Kidney (tissue), 14 donors: ENCODE results near the gene IL17REL. TPM values are rescaled to one million over a fixed set of nuclear protein-coding genes. Genes with fewer than 3 reads are reported as not detected.

Experiments used
- DNase-seq, 5 donors: peaks; one replicate each; pipeline ENCODE4 v3.0.0-alpha.2; 2013 to 2020
- FAIRE-seq: peaks from 2 replicates; lab custom pipeline; 2012; peaks lifted over from hg19 to GRCh38; lab: Jason Lieb, UNC
- H3K27ac ChIP-seq, 2 donors: one replicate each; pipeline ENCODE4 v1.7.0; 2013; ENCODE audit warnings: low read depth in 2 of 2, low read length in 2 of 2, inconsistent platforms in 1 of 2
- H3K27me3 ChIP-seq: one replicate; pipeline ENCODE4 v1.7.1; 2013; ENCODE audit warnings: low read length, inconsistent platforms; ENCODE audit not compliant: control insufficient read depth, insufficient read depth
- H3K36me3 ChIP-seq, 3 donors: one replicate each; pipeline versions ENCODE4 v1.7.0 to v1.7.1; 2013; ENCODE audit warnings: low read length in 3 of 3, control low read depth in 1 of 3, inconsistent platforms in 1 of 3; ENCODE audit not compliant: insufficient read depth in 3 of 3, control insufficient read depth in 2 of 3
- H3K4me1 ChIP-seq, 3 donors: one replicate each; pipeline versions ENCODE4 v1.7.0 to v1.7.1; 2013; ENCODE audit warnings: low read length in 3 of 3, inconsistent platforms in 1 of 3, low read depth in 1 of 3; ENCODE audit not compliant: control insufficient read depth in 2 of 3, insufficient read depth in 2 of 3
- H3K4me3 ChIP-seq, 3 donors: one replicate each; pipeline versions ENCODE4 v1.7.0 to v1.8.1; 2013; ENCODE audit warnings: low read length in 3 of 3, control low read depth in 1 of 3, inconsistent platforms in 1 of 3
- H3K9ac ChIP-seq, 3 donors: one replicate each; pipeline versions ENCODE4 v1.7.0 to v1.7.1; 2013; ENCODE audit warnings: low read length in 3 of 3, control low read depth in 1 of 3, inconsistent platforms in 1 of 3
- H3K9me3 ChIP-seq, 3 donors: one replicate each; pipeline versions ENCODE4 v1.7.0 to v1.7.1; 2013; ENCODE audit warnings: low read length in 3 of 3, control low read depth in 1 of 3, inconsistent platforms in 1 of 3; ENCODE audit not compliant: control insufficient read depth in 2 of 3, insufficient read depth in 1 of 3
- CTCF ChIP-seq: IDR thresholded peaks from 3 replicates; pipeline ENCODE4 v1.5.1; 2012; ENCODE audit warnings: mild to moderate bottlenecking, moderate library complexity, borderline replicate concordance; ENCODE audit not compliant: insufficient read depth; ENCODE audit errors: extremely low read depth
- intact Hi-C: fragments of 100-400 bp; cut with DNase I; formaldehyde crosslinking; loops from one replicate; pipeline ENCODE4 v1.11.1; 2022
- polyA plus RNA-seq: library from polyadenylated mRNA; stranded (reverse); fragments of 350-450 nt; fragmentation: Illumina TruSeq; extraction: RNeasy Lipid Tissue Mini Kit (QIAGEN cat#74804); gene quantifications from one replicate; pipeline ENCODE4 v1.2.3, GENCODE V29; 2014; ENCODE audit warnings: low read depth, low replicate concordance; ENCODE audit not compliant: insufficient read depth
- total RNA-seq: library from RNA; stranded (reverse); fragmentation: NEBNext Ultra II Directional; extraction: Animal tissue kit (Norgen Biotek cat#: 25700); gene quantifications from one replicate; pipeline ENCODE4 v1.2.1, GENCODE V29; 2021
- donor health status: control.
- donor health status: control.
- donor health status: control.
- donor health status: control.
- donor health status: control.
- donor health status: DM: yes; HTN: yes; CAD: no.
- donor health status: Normal renal cell carcinoma (clear cell type).

IL17REL gene
- total and polyA plus RNA-seq, 2 donors from 2014 or later, result 0.16 TPM; not detected in 1

DNA sequence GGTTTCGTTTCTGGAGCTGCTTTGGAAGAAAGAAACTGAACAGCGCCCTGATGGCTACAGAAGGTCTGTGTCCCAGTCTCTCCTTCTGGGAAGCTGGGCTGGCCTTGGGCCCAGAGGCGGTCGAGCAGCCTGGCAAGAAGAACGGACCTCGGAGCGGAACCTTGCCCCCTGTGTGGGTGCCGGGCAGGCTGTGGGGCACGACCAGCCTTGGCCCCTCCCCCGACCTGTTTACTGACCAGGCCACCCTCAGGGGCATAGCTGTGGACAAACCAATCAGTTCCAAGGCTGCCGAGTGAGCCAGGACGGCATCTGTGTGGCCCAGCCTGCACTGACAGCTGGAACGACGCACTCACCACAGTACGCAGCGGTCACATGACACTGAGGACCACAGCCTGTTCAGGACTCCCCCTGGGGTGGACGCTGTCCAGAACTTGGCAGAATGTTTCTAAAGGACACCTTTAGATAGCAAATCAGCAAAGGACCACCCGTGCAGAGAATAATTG, 44.8 kb downstream of the IL17REL start:
- peak in 4 of 5 donors; percentile 22 to 93 (median 66) for DNase-seq
- intact Hi-C loops, result no loop called here
- Histone ChIP-seq H3K27ac (peak overlapping the region; percentile 97), H3K4me3 (peak overlapping the region in 1 of 3 donors; percentile 41), H3K9me3 (no peaks in the 10 kb centered on the region), H3K36me3 (peaks cover 0 to 16% (median 7%) of the 10 kb centered on the region in 3 donors), H3K27me3 (peaks cover 4% of the 10 kb centered on the region), H3K9ac (peak overlapping the region in 1 of 3 donors; percentile 70), H3K4me1 (peaks cover 2 to 66% (median 54%) of the 10 kb centered on the region in 3 donors)
- no peak for TF ChIP-seq CTCF
- no peak for FAIRE-seq

GRCh38 chr22:49966774-49967705, 45.5 kb downstream of the IL17REL start:
- TF ChIP-seq CTCF, result no peak
- intact Hi-C loops, result no loop called here
- Histone ChIP-seq H3K36me3 (peaks cover 0 to 19% (median 7%) of the 10 kb centered on the region in 3 donors), H3K9ac (peak overlapping the region in 1 of 3 donors; percentile 70), H3K4me1 (peaks cover 2 to 69% (median 57%) of the 10 kb centered on the region in 3 donors), H3K27me3 (peaks cover 2% of the 10 kb centered on the region), H3K4me3 (peak overlapping the region in 1 of 3 donors; percentile 41), H3K27ac (peak overlapping the region; percentile 97), H3K9me3 (no peaks in the 10 kb centered on the region)
- DNase-seq, result peak in 4 of 5 donors; percentile 27 to 89 (median 53)
- FAIRE-seq, result no peak

- Histone ChIP-seq H3K36me3 (peaks cover 0 to 24% (median 7%) of the 10 kb centered on the region in 3 donors), H3K9ac (peak overlapping the region in 1 of 3 donors; percentile 70), H3K27me3 (peaks cover 2% of the 10 kb centered on the region), H3K27ac (peak overlapping the region; percentile 97), H3K4me3 (no peak overlapping the region), H3K4me1 (peaks cover 2 to 67% (median 57%) of the 10 kb centered on the region in 3 donors), H3K9me3 (no peaks in the 10 kb centered on the region)
- TF ChIP-seq CTCF, result no peak
- FAIRE-seq, result no peak
- peak in 4 of 5 donors; percentile 7 to 79 (median 37) for DNase-seq
- intact Hi-C loops, result no loop called here
Measured at GRCh38 chr22:49966041-49966773, 46.4 kb downstream of the IL17REL start.
